Ovary (tissue), 3 donors: ENCODE results near the gene QSOX1.

Experiments
- CTCF ChIP-seq, 3 donors: fragments of 450-650 bp in 2 of 3; fragments of 200-600 bp in 1 of 3; IDR thresholded peaks; one replicate each; pipeline versions ENCODE4 v1.5.1 to v1.8.0; 2016 to 2022; ENCODE audit warnings: antibody characterized with exemption in 3 of 3, mild to moderate bottlenecking in 1 of 3
- POLR2A ChIP-seq: fragments of 450-650 bp; IDR thresholded peaks from one replicate; pipeline ENCODE4 v1.6.1; 2017; ENCODE audit warnings: antibody characterized with exemption, mild to moderate bottlenecking, moderate library complexity
- donor health status: DM: no; HTN: no; CAD: no.

DNA sequence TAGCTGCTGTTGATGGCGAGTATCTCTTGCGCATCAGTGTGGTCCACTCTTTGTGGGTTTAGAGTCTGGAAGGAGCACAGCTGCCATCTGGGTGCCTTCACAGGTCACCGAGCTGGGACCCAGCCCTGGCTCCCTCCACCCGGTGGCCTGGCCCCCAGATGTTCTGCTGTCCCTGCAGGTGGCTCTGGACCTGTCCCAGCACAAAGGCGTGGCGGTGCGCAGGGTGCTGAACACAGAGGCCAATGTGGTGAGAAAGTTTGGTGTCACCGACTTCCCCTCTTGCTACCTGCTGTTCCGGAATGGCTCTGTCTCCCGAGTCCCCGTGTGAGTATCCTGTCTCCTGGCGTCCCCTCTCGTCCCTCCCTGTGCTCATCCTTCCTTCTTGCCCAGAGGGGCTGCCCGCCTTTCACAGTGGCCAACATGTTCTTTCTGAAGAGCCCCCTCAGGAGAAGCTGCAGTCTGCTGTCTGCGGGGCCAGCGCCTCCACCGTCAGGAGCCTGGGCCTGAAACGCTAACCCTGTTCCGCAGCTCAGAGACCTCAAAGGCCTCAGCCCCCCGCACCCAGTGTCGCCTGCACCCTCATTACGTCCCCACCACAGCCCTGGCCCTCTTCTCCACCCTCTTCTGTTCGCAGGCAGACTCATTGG, 27.4 kb downstream of the QSOX1 start:
- no peak for TF ChIP-seq POLR2A
- TF ChIP-seq CTCF (IDR thresholded peaks at IDR 0.05): no peak
